Activated effector memory CD4-positive, alpha-beta T cell treated with Interleukin-2 at 50 U/mL for 16 hours (primary cell): ENCODE results near the gene NRP1.

Experiments
- DNase-seq: peaks from one replicate; pipeline ENCODE4 v3.0.0-alpha.2; 2020

NRP1 gene

DNA sequence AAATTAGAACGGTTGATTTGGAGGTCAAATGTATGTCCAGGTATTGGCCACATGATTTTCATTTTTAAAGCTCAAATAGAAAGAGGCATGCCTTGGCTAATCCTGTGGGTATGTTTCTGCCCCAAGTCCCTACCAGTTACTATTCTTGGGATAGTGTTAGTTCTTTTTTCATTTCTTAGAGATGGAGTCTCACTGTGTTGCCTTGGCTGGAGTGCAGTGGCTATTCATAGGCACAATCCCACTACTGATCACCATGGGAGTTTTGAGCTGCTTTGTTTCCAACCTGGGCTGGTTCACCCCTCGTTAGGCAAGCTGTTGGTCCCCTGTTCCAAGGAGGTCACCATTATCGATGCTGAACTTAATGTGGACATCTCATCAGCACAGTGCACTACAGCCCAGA is 46.3 kb downstream of the NRP1 start:
- DNase-seq: no peak

- no peak for DNase-seq
Measured at GRCh38 chr10:33287112-33287511, 47.4 kb downstream of the NRP1 start.

GRCh38 chr10:33286157-33286934 is 48.1 kb downstream of the NRP1 start:
- DNase-seq: no peak

DNA sequence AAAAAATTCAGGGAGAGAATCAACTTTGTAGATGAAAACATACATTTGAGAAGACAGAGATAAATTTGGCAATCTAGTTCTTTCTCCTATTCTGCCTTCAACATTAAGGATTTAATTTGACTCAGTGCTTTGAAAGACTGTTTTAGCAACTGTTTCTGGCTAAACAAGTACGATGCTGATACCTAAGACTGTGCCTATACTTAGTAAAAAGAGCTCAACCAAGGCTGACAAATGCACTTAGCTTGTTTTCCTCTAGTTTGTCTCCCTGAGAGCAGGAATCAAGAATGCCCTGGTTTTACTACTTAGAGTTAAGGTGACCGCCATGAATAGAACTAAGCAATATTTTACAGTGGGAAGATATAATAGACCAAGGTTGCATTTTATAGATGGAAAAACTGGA is 49.5 kb downstream of the NRP1 start:
- no peak for DNase-seq

DNA sequence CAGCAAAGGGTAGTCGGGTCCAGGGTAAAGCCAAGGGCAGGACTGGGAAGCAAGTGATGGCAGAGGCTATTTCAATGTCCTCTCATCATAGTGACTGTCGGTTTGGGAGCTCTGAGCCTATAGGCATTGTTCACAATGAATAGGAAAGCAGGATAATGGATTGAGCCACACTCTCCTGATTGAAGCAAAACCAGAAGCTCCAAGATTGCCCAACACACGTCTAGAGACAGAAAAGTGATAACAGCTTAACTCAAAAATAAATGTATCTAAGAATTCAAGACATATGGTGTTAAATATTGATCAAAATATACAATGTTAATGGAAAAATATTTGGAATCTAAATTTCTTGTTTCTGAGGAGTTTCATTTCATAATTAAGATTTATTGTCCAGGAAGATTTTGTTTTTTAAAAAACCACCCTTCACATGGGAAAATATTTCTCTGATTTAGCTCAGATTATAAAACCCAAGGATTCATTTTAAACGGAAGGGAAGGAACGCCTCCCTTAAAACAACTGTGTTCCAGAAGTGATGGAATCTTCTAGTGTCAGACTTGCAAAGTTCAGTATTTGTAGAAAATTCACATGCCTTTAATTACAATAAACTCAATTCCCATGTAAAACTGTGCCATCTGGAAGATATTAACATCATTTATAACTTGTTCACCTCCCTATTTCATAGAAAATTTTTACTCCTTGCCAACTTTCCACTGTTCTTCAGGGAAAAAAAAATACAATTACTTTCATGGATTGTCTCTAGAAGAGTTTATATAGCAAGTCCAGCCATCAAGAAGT is 54.5 kb downstream of the NRP1 start:
- no peak for DNase-seq

DNA sequence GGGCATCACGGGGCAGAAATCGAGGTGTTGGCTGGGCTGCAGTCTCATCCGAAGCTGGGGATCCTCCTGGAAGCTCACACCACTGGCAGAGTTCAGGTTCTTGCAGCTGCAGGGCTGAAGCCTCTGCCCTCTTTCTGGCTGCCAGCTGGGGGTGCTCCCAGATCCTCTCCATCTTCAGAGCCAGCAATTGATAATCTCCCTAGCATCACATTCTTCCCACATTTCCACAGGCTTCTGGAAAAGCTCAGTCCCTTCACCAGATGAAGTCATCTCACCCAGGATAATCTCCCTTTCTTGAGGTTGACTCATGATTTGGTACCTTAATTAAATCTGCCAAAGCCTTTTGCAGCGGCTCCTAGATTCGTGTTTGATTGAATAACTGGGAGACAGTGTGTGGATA is 55.2 kb downstream of the NRP1 start:
- DNase-seq: no peak

DNA sequence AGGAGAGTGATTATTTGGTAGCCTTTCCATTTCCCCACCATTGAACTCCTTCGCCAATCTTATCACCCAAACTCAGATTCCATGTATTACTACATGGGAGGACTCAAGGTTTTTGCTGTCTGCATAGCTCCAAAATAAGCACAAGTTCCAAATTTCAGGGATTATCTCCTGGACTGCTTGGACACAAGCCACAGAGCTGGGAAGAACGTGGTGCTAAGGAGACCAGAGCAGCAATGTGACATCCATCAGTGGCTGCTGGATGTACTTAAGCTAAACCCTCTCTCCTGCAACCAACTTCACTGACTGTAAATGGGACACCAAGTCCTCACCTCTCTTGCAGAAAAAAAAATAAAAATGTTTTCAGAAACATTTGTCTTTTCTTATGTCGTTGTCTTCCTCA is 56.3 kb downstream of the NRP1 start:
- no peak for DNase-seq

DNA sequence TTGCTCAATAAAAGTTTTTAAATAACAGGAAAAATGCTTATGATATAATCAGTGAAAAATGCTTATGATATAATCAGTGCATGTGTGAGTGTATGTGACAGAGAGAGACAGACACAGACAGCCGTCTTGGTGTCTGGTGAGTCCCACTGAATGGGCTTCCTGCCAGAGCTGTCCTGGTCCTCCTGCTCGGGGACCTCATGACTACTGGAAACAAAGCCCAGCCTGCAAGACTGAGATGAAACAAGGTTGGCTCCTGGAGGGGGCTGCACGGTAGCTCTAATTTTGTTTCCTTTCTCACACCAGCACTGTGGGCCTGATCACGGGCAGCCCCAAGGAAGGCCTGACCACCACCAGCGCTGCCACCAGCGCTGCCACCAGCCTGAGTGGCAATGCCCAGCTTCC is 57.3 kb downstream of the NRP1 start:
- no peak for DNase-seq

GRCh38 chr10:33276282-33276923 is 58.1 kb downstream of the NRP1 start:
- DNase-seq: no peak

DNA sequence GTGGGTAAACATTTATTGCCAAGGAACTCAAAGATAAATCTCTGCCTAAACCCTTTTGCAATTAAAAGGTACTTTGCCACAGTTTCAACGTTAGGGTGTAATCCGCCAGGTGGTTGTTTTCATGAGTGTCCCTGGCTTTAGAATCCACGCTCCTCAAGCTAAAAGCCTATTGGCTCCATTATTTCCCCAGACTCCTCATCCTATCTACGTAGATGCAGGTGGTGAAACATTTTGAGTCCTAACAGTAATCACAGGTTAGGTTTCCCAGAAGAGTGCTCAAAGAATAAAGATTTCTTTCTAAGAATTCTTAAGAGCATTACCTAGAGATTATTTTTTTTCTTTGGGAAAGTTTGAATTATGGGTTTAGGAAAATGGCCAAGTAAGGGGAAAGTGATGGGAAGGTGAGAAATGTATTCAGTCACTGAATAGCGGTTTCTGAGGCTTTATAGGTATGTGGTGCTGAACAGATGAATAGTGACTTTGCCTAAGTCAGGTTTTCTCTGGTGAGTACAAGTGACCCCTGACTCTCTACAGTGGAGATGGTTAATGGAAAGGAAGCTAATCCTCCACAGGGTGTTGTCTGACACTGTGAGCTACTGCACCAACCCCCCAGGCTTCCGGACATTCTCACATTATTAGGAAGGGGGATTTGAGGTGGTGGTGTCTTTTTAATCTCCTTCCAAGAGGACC is 60.2 kb downstream of the NRP1 start:
- no peak for DNase-seq

- no peak for DNase-seq
Measured at GRCh38 chr10:33273295-33274002, 61.0 kb downstream of the NRP1 start.

DNA sequence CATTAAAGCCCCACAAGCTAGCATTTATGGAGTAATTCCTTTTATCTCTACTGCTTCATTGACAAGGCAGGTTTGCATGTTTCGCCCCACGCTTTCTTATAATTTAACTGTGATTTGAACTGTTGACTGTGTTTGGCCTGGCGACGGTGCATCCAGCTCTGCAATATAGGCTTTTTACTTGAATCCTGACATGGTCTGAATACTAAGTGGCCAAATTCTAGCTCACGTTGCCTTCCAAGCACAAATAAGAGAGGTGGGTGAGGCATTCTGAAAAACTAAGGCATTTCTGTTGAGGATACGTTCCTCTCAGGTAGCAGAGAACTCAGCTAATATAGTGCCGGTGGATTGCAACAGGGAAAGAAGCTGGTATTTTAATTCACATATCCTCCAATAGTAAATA is 61.8 kb downstream of the NRP1 start:
- DNase-seq: no peak

- DNase-seq: no peak
Measured at GRCh38 chr10:33271969-33272583, 62.4 kb downstream of the NRP1 start.

DNA sequence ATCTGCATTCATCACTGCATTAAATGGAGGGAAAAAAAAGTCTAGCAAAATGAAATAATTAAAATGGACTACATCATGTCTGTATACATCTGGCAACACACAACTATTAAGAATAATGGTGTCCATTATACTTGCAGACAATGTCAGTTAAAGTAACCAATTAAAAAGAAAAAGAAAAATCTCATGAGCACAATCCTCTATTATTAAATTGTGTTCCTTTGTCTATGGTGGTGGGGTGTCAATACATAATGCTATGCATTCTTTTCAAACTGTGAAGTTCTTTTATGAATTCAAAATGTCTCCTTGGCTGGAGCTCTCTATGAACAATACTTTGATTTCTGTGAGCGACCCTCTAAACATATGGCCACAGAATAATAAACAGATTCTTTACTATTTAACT is 63.5 kb downstream of the NRP1 start:
- no peak for DNase-seq

GRCh38 chr10:33267708-33268107 is 66.8 kb downstream of the NRP1 start:
- no peak for DNase-seq

DNA sequence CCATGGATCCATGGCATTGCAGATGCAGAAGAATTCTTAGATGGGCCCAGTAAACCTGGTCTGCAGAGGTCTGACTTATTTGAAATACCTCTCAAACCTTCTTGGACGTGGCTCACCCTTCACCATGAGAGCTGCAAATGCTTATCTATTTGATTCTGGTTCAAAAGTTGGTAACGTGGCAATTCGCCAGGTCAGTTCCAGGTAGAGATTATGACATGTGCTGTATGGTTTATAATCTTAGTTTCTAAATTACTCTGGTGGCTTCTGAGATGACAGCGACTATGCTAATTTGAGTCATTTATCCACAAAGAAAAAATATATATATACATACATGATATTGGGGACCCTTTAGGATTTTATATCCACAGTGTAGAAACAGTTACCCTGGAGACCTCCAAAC is 68.8 kb downstream of the NRP1 start:
- DNase-seq: no peak

DNA sequence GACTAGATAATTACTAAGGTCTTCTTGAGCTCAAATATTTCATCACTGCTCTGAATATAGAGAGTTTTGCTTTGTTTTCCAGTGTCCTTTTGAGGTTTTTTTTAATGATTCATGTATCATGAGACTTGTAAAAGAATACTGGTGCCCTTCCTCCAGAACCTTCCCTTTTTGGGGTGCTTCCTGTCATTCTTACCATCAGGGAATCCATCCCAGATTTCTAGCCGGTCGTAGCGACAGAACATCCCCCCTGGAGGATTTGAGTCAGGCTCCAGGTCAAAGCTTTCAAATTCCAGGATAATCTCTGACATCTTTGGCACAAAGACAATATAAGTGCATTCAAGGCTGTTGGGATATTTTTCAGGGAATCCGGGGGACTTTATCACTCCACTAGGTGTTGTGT is 71.0 kb downstream of the NRP1 start:
- no peak for DNase-seq

GRCh38 chr10:33262871-33263270 is 71.6 kb downstream of the NRP1 start:
- no peak for DNase-seq

DNA sequence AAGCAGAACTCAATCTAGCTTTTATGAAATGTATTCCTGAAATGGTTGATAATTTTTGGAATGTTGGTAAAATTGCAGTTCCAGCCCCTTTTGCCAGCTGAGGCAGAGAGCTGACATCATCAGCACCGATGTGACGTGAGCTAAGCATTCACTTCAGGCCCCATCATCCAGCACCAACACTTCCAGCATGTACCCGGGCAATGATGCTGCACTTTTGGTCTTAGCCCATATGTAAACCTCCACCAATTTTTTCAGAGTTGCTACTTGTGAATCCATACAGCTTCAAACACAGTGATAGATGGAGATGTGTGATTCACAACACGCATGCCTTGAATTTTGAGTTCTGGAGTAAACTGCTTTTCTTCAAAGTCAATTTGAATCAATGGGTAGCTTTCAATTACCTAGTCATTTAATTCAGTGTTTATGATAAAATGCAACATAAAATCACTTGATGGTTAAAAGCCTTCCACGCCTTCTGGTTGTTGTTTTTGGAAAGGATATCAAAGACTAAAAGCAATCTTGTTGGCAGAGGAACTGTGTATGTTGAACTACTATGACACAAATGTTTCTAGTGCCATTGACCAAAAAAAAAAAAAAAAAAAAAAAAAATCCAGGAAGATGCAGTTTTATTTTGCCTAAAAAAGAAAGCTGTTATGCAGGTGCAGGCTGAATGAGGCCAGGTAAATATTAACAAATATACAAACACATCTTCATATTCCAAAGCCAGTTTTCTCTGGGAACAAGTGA is 73.9 kb downstream of the NRP1 start:
- DNase-seq: no peak

GRCh38 chr10:33258967-33259366 is 75.5 kb downstream of the NRP1 start:
- no peak for DNase-seq

- no peak for DNase-seq
Measured at GRCh38 chr10:33257439-33258080, 76.9 kb downstream of the NRP1 start.
